B cell (primary cell): Measurements from ENCODE around the gene DUSP14.

Experiments used
- EZH2 ChIP-seq: IDR thresholded peaks from 2 replicates; pipeline ENCODE4 v1.6.1; 2012; ENCODE audit warnings: borderline replicate concordance, low read depth, mild to moderate bottlenecking, moderate library complexity, low read length; ENCODE audit not compliant: insufficient read depth, poor library complexity, severe bottlenecking
- TF ChIP-seq, protein P1 (sequence below): fragments of 200-600 bp; IDR thresholded peaks from one replicate; pipeline ENCODE4 v1.8.0; 2022; ENCODE audit warnings: antibody characterized with exemption, mild to moderate bottlenecking

DNA sequence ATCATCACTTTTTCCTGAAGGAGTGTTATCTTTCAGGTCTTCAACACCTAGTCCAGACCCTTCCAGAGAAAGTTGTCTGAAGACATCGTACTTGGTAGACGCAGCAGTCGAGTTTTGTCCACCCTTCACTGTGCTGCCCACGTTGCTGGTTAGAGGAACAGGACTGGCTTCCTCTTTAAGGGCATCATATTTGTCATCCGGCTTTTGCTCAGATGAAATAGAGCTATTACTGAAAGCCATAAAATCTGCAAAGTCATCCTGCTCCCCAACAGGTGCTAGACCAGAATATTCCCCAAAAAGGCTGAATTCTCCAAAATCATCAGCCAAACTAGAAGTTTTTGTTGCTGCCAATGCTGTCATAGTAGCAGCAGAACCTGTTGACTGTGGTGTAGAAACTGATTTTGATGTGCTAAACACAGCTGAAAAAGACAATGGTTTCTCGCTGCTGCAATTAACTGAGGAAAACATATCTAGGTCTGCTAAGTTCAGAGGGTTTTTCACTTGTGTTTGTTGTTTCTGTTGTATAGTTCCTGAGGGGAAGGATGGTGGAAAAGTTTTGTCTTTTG, 63.8 kb downstream of the DUSP14 start:
- TF ChIP-seq, protein P1, sequence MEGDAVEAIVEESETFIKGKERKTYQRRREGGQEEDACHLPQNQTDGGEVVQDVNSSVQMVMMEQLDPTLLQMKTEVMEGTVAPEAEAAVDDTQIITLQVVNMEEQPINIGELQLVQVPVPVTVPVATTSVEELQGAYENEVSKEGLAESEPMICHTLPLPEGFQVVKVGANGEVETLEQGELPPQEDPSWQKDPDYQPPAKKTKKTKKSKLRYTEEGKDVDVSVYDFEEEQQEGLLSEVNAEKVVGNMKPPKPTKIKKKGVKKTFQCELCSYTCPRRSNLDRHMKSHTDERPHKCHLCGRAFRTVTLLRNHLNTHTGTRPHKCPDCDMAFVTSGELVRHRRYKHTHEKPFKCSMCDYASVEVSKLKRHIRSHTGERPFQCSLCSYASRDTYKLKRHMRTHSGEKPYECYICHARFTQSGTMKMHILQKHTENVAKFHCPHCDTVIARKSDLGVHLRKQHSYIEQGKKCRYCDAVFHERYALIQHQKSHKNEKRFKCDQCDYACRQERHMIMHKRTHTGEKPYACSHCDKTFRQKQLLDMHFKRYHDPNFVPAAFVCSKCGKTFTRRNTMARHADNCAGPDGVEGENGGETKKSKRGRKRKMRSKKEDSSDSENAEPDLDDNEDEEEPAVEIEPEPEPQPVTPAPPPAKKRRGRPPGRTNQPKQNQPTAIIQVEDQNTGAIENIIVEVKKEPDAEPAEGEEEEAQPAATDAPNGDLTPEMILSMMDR: no peak
- no peak for TF ChIP-seq EZH2
